Small intestine (tissue), 7 donors: Measurements from ENCODE around the gene CHRNE. TPM values are rescaled to one million over a fixed set of nuclear protein-coding genes. Genes with fewer than 3 reads are reported as not detected.

Experiments used
- DNase-seq, 2 donors: peaks; one replicate each; pipeline versions ENCODE4 v3.0.0 to v3.0.0-alpha.2; 2013
- FAIRE-seq: peaks from 2 replicates; lab custom pipeline; 2012; peaks lifted over from hg19 to GRCh38; lab: Jason Lieb, UNC
- H3K27ac ChIP-seq, 3 donors: one replicate each; pipeline ENCODE4 v1.5.1; 2013; ENCODE audit warnings: low read length in 2 of 3, mild to moderate bottlenecking in 2 of 3, control low read depth in 1 of 3, inconsistent platforms in 1 of 3, low read depth in 1 of 3, moderate library complexity in 1 of 3
- H3K27me3 ChIP-seq, 3 donors: one replicate each; pipeline ENCODE4 v1.6.1; 2013; ENCODE audit warnings: low read length in 3 of 3, inconsistent platforms in 1 of 3; ENCODE audit not compliant: control insufficient read depth in 3 of 3, insufficient read depth in 3 of 3
- H3K36me3 ChIP-seq, 3 donors: one replicate each; pipeline ENCODE4 v1.6.1; 2013; ENCODE audit warnings: low read length in 3 of 3, inconsistent platforms in 1 of 3, low read depth in 1 of 3, mild to moderate bottlenecking in 1 of 3, moderate library complexity in 1 of 3; ENCODE audit not compliant: control insufficient read depth in 3 of 3, insufficient read depth in 2 of 3
- H3K4me1 ChIP-seq, 3 donors: one replicate each; pipeline ENCODE4 v1.6.1; 2013; ENCODE audit warnings: low read length in 2 of 3, inconsistent platforms in 1 of 3, low read depth in 1 of 3, mild to moderate bottlenecking in 1 of 3, moderate library complexity in 1 of 3; ENCODE audit not compliant: control insufficient read depth in 3 of 3, insufficient read depth in 2 of 3
- H3K4me3 ChIP-seq, 3 donors: one replicate each; pipeline ENCODE4 v1.5.1; 2013; ENCODE audit warnings: low read length in 3 of 3, control low read depth in 1 of 3, inconsistent platforms in 1 of 3, low read depth in 1 of 3, mild to moderate bottlenecking in 1 of 3, moderate library complexity in 1 of 3
- H3K9me3 ChIP-seq, 2 donors: one replicate each; pipeline ENCODE4 v1.6.1; 2013; ENCODE audit warnings: low read depth in 1 of 2, low read length in 1 of 2; ENCODE audit not compliant: control insufficient read depth in 2 of 2, insufficient read depth in 1 of 2
- WGBS, 3 donors: extraction: QIAGEN DNeasy Blood & Tissue Kit; methylation state at CpG; one replicate each; pipeline ENCODE4 v1.1.7; 2013; 5-methylcytosine and 5-hydroxymethylcytosine counted together
- polyA plus RNA-seq, 4 donors: library from polyadenylated mRNA; stranded (reverse) in 3 of 4; unstranded in 1 of 4; fragments of 200-250 nt in 3 of 4; fragments of 120-200 nt in 1 of 4; gene quantifications; one replicate each; pipeline versions ENCODE4 v1.2.1 to v1.2.3, GENCODE V29; 2013
- donor health status: healthy with polysubstance abuse.
- donor health status: control.
- donor health status: control.
- donor health status: Bipolar disorder and iron deficiency.
- donor health status: healthy.

Gene CHRNE
- polyA plus RNA-seq, 4 donors = 0.27 to 0.66 (median 0.41) TPM

DNA sequence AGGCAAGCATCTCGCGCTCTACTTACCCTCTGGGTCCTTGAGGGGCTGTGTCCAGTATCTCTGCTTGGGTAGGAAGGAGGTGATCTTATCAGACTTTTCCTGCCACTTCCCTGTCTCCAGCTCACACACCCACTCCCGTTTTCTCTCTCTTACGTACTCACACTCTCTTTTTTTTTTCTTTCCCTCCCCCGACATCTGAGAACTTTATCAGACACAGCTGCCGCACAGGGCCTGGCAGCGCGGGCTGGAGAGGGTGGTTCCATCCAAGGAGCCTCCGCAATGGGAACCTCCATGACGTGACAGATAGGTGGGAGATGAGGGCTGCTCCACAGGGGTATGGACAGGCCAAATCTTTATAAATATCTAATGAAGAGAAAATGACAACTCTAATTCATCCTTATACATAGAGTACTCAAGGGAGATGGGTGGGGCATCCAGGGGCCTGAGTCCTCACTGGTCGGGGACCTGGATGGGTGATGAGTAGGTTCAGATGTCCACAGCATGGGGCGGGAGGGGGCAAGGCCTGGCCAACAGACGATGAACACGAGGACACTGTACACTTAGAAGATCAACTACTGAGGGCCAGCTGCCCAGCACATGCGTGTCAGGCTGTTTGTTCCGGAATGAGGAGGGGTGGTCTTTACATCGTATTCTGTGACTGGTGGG lies 46.5 kb downstream of the CHRNE start:
- DNase-seq = no peak
- Histone ChIP-seq H3K9me3 (no peaks in the 10 kb centered on the region), H3K27ac (no peak overlapping the region), H3K4me1 (peaks cover 0 to 39% (median 9%) of the 10 kb centered on the region in 3 donors), H3K36me3 (peaks cover 3 to 56% (median 6%) of the 10 kb centered on the region in 3 donors), H3K4me3 (no peak overlapping the region), H3K27me3 (no peaks in the 10 kb centered on the region)
- 62 to 83% (median 70%) methylated on average over 17 of the region's 17 CpGs for WGBS, 3 donors
- no peak for FAIRE-seq

- 87 to 93% (median 91%) methylated on average over 5 of the region's 5 CpGs for WGBS, 3 donors
- FAIRE-seq = no peak
- Histone ChIP-seq H3K27ac (no peak overlapping the region), H3K4me3 (no peak overlapping the region), H3K36me3 (peaks cover 0 to 45% (median 2%) of the 10 kb centered on the region in 3 donors), H3K27me3 (no peaks in the 10 kb centered on the region), H3K9me3 (no peaks in the 10 kb centered on the region), H3K4me1 (peaks cover 5 to 50% (median 14%) of the 10 kb centered on the region in 3 donors)
- DNase-seq = no peak
Observed at GRCh38 chr17:4854111-4854681, 48.7 kb downstream of the CHRNE start.

DNA sequence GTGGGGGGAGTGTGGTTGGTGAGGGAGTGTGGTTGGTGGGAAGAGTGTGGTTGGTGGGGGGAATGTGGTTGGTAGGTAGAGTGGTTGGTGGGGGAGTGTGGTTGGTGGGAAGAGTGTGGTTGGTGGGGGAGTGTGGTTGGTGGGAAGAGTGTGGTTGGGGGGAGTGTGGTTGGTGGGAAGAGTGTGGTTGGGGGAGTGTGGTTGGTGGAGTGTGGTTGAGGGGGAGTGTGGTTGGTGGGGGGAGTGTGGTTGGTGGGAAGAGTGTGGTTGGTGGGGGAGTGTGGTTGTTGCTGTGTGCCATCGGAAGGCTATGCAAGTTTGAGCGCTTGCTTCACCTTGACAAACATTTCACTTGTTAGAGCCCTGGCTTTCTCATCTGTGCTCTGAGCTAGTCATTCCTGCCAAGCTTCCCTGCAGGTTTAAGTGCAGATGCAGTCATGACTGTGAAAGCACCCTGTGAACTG lies 49.7 kb downstream of the CHRNE start:
- DNase-seq = no peak
- Histone ChIP-seq H3K36me3 (peaks cover 0 to 45% (median 2%) of the 10 kb centered on the region in 3 donors), H3K27me3 (no peaks in the 10 kb centered on the region), H3K27ac (no peak overlapping the region), H3K9me3 (no peaks in the 10 kb centered on the region), H3K4me3 (no peak overlapping the region), H3K4me1 (peaks cover 5 to 43% (median 7%) of the 10 kb centered on the region in 3 donors)
- FAIRE-seq = no peak
- 81 to 88% (median 83%) methylated on average over 2 of the region's 2 CpGs for WGBS, 3 donors

GRCh38 chr17:4852567-4853207 lies 50.2 kb downstream of the CHRNE start:
- no peaks in the 10 kb centered on the region for H3K27me3 ChIP-seq
- H3K9me3 ChIP-seq = no peaks in the 10 kb centered on the region
- no peak overlapping the region for H3K4me3 ChIP-seq
- FAIRE-seq (no peak), DNase-seq (peak in 1 of 2 donors; percentile 28)
- H3K36me3 ChIP-seq = peaks cover 0 to 48% (median 2%) of the 10 kb centered on the region in 3 donors
- peaks cover 5 to 38% (median 5%) of the 10 kb centered on the region in 3 donors for H3K4me1 ChIP-seq
- no peak overlapping the region for H3K27ac ChIP-seq

GRCh38 chr17:4851084-4851483 lies 51.8 kb downstream of the CHRNE start:
- Histone ChIP-seq H3K27ac (peak overlapping the region in 1 of 3 donors; percentile 42), H3K36me3 (peaks cover 0 to 44% (median 4%) of the 10 kb centered on the region in 3 donors), H3K4me3 (no peak overlapping the region), H3K4me1 (peaks cover 5 to 39% (median 5%) of the 10 kb centered on the region in 3 donors), H3K27me3 (no peaks in the 10 kb centered on the region), H3K9me3 (no peaks in the 10 kb centered on the region)
- FAIRE-seq = no peak
- WGBS, 3 donors = 80 to 90% (median 84%) methylated on average over 3 of the region's 3 CpGs
- DNase-seq = no peak

- no peaks in the 10 kb centered on the region for H3K27me3 ChIP-seq
- peak overlapping the region in 2 of 3 donors; percentile 51 to 58 for H3K27ac ChIP-seq
- no peak overlapping the region for H3K4me3 ChIP-seq
- peaks cover 5 to 39% (median 5%) of the 10 kb centered on the region in 3 donors for H3K4me1 ChIP-seq
- FAIRE-seq = no peak
- DNase-seq = peak in 1 of 2 donors; percentile 74
- H3K36me3 ChIP-seq = peaks cover 0 to 42% (median 4%) of the 10 kb centered on the region in 3 donors
- no peaks in the 10 kb centered on the region for H3K9me3 ChIP-seq
- 13 to 72% (median 46%) methylated on average over 1 to 2 of the region's 2 CpGs for WGBS, 3 donors
Observed at GRCh38 chr17:4850246-4850645, 52.7 kb downstream of the CHRNE start.

- no peaks in the 10 kb centered on the region for H3K27me3 ChIP-seq
- DNase-seq (no peak), FAIRE-seq (no peak)
- no peak overlapping the region for H3K4me3 ChIP-seq
- peaks cover 2 to 42% (median 4%) of the 10 kb centered on the region in 3 donors for H3K36me3 ChIP-seq
- no peak overlapping the region for H3K27ac ChIP-seq
- WGBS, 3 donors = 83 to 90% (median 84%) methylated on average over 5 of the region's 5 CpGs
- H3K4me1 ChIP-seq = peaks cover 5 to 32% (median 5%) of the 10 kb centered on the region in 3 donors
- H3K9me3 ChIP-seq = no peaks in the 10 kb centered on the region
Observed at GRCh38 chr17:4849011-4849536, 53.8 kb downstream of the CHRNE start.
